ENCODE results near the gene PLPPR2. TPM values are rescaled to one million over a fixed set of nuclear protein-coding genes. Genes with fewer than 3 reads are reported as not detected.

Gene PLPPR2
- total RNA-seq, 1 donor from 2014 or later = 26.5 TPM

DNA sequence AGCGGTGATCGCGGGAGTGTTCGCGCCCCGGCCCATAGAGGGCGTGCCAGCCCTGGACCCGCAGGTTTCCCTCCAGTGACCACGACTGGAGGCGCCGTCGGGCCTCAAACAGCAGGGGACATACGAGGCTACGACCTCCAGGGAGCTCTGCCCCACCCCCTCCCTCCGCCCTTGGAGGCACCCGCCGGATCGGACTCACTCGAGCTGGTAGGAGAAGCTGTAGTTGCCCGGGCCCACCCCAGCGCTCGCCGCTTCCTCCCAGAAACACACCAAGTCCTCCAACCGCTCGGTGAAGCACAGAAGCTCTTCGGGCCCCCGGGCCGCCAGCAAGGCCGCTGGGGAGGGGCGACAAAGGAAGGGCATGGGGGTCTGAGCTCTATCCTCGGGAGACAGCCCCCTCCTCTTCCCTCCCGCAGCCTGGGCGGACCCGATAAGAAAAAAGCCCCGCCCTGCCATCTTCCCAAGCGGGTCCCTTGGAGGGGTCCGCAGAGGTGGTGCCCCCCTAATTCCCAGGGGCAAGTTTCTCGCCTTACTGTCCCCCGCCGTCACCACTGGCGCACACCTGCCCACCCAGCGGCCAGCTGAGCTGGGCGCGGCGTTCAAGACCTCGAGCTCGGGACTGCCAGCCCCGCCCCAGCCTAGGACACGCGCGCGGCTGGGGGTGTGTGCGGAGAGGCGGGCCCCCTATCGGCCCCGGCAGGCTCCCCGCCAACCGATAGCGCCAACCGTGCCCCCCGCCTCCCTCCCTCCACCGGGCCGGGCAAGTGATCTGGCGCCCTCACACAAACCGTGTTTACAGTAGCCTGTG lies 27.9 kb downstream of the PLPPR2 start:
- peak overlapping the region; percentile 57 for H3K4me3 ChIP-seq
- DNase-seq = peak; percentile 85
- peaks cover 39% of the 10 kb centered on the region for H3K4me1 ChIP-seq
- no peaks in the 10 kb centered on the region for H3K27me3 ChIP-seq
- no peaks in the 10 kb centered on the region for H3K9me3 ChIP-seq
- intact Hi-C loops (cut with DNase I) = no loop called here
- ATAC-seq = peak; percentile 47
- no peaks in the 10 kb centered on the region for H3K36me3 ChIP-seq
- TF ChIP-seq, protein P1, sequence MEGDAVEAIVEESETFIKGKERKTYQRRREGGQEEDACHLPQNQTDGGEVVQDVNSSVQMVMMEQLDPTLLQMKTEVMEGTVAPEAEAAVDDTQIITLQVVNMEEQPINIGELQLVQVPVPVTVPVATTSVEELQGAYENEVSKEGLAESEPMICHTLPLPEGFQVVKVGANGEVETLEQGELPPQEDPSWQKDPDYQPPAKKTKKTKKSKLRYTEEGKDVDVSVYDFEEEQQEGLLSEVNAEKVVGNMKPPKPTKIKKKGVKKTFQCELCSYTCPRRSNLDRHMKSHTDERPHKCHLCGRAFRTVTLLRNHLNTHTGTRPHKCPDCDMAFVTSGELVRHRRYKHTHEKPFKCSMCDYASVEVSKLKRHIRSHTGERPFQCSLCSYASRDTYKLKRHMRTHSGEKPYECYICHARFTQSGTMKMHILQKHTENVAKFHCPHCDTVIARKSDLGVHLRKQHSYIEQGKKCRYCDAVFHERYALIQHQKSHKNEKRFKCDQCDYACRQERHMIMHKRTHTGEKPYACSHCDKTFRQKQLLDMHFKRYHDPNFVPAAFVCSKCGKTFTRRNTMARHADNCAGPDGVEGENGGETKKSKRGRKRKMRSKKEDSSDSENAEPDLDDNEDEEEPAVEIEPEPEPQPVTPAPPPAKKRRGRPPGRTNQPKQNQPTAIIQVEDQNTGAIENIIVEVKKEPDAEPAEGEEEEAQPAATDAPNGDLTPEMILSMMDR (IDR thresholded peaks at IDR 0.05) = peak; percentile 70
- H3K27ac ChIP-seq = no peak overlapping the region

DNA sequence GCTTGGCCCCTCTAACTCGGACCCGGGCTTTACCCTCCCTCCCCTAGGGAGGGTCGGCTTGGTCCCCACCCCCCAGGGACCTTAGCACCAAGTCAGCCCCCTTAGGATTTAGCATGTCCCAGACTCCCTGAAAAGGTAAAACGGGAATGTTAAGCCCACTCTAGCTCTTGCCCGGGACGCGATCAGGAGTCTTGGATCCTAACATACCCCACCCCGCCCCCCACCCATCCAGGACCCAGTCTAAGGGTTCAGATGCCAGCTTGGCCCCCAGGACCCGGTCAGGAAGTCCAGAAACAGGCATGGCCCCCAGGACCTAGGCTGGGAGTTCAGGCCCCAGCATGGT lies 28.4 kb downstream of the PLPPR2 start:
- H3K4me3 ChIP-seq = peak overlapping the region; percentile 57
- no peak for ATAC-seq
- H3K27me3 ChIP-seq = no peaks in the 10 kb centered on the region
- no peaks in the 10 kb centered on the region for H3K9me3 ChIP-seq
- peak overlapping the region; percentile 59 for H3K27ac ChIP-seq
- H3K36me3 ChIP-seq = no peaks in the 10 kb centered on the region
- TF ChIP-seq, protein P1 (IDR thresholded peaks at IDR 0.05) = no peak
- no peak for DNase-seq
- intact Hi-C loops (cut with DNase I) = no loop called here
- peaks cover 39% of the 10 kb centered on the region for H3K4me1 ChIP-seq

DNA sequence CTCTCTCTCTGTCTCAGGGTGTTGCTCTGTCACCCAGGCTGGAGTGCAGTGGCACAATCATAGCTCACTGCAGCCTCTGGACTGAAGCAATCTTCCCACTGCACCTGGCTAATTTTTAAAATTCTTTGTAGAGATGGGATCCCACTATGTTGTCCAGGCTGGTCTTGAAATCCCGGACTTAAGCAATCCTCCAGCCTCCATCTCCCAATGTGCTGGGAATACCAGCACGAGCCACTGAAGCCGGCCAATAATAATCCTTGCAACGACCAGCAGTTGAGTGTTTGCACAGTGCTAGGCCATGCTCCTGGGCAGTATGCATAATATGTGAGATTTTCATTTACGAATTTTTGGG lies 29.5 kb downstream of the PLPPR2 start:
- Histone ChIP-seq H3K4me3 (no peak overlapping the region), H3K27ac (no peak overlapping the region), H3K9me3 (no peaks in the 10 kb centered on the region), H3K4me1 (peaks cover 39% of the 10 kb centered on the region), H3K27me3 (no peaks in the 10 kb centered on the region), H3K36me3 (no peaks in the 10 kb centered on the region)
- no peak for DNase-seq
- intact Hi-C loops (cut with DNase I) = no loop called here
- TF ChIP-seq, protein P1 (IDR thresholded peaks at IDR 0.05) = no peak
- ATAC-seq = no peak

DNA sequence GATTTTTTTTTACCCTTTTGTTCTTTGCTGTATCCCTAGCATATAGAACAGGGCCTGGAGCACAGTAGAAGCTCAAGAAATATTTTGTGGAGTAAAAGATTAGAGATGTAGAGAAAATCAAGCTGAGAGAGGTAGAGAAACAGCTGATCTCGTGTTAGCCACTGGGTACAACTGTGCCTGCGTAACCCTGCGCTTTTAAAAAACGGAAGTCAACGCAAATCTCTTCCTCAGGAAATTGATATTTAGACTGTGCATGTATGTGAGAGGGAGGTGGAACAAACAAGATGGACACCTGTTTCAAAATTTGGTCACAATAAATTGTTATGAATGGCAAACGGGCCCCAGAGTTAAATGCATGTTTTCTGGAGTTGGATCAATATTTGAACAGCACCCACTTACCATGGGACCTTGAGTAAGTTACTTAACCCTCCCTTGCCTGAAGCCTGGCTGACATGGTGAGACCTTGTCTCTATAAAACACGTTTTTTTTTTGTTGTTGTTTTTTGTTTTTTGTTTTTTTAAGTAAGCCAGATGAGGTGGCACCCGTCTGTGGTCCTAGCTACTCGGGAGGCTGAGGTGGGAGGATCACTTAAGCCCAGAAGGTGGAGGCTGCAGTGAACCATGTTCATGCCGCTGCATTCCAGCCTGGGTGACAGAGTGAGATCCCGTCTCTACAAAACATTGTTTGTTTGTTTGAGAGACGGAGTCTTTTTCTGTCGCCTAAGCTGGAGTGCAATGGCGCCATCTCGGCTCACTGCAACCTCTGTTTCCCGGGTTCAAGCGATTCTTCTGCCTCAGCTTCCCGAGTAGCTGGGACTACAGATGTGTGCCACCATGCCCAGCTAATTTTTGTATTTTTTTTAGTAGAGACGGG lies 32.2 kb downstream of the PLPPR2 start:
- DNase-seq = no peak

DNA sequence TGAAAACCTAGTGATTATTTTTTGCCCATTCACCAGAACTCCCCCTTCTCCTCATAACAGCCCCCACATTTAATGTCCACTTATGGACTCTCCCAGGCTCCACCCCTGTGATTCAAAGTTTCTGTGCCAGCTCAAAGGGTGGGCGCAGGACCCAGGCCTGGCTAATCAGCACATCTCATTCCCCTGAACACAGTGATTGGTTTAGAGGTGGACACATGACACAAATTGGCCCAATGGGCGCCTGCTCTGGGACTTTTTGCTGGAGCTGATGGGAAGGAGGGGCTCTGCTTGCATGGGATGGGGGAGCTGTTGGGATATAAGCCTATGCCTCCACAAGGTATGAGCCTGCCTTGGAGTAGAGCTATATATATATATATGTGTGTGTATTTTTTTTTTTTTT lies 35.1 kb downstream of the PLPPR2 start:
- H3K27ac ChIP-seq = no peak overlapping the region
- H3K4me3 ChIP-seq = no peak overlapping the region
- H3K36me3 ChIP-seq = no peaks in the 10 kb centered on the region
- no peak for DNase-seq
- H3K9me3 ChIP-seq = no peaks in the 10 kb centered on the region
- H3K4me1 ChIP-seq = peaks cover 8% of the 10 kb centered on the region
- TF ChIP-seq, protein P1 (IDR thresholded peaks at IDR 0.05) = no peak
- ATAC-seq = no peak
- H3K27me3 ChIP-seq = no peaks in the 10 kb centered on the region
- intact Hi-C loops (cut with DNase I) = no loop called here

More for the DNA sequence above, 32.2 kb downstream of the PLPPR2 start:
- H3K27ac ChIP-seq = peak overlapping the region; percentile 19
- H3K4me1 ChIP-seq = peaks cover 28% of the 10 kb centered on the region
- H3K4me3 ChIP-seq = no peak overlapping the region
- TF ChIP-seq, protein P1 (IDR thresholded peaks at IDR 0.05) = no peak
- H3K27me3 ChIP-seq = no peaks in the 10 kb centered on the region
- no peaks in the 10 kb centered on the region for H3K36me3 ChIP-seq
- ATAC-seq = peak; percentile 22
- intact Hi-C loops (cut with DNase I) = no loop called here
- H3K9me3 ChIP-seq = no peaks in the 10 kb centered on the region
